Stromal cell of bone marrow (primary cell): Measurements from ENCODE around the gene DLK1.
A peak's percentile ranks its signal among the peaks of the same experiment; 100 is the strongest.

ENCODE experiments used
- DNase-seq: peaks from one replicate; pipeline ENCODE4 v3.0.0-alpha.2; 2012; ENCODE audit warnings: low read depth

Gene DLK1

GRCh38 chr14:100726550-100727085 lies at the start of gene DLK1:
DLK1 (plus strand) TSS chr14:100726892; CDS start chr14:100727069, 177 bp downstream.
- no peak for DNase-seq

GRCh38 chr14:100677152-100677551 lies 49.5 kb upstream of the DLK1 start:
- no peak for DNase-seq

DNA sequence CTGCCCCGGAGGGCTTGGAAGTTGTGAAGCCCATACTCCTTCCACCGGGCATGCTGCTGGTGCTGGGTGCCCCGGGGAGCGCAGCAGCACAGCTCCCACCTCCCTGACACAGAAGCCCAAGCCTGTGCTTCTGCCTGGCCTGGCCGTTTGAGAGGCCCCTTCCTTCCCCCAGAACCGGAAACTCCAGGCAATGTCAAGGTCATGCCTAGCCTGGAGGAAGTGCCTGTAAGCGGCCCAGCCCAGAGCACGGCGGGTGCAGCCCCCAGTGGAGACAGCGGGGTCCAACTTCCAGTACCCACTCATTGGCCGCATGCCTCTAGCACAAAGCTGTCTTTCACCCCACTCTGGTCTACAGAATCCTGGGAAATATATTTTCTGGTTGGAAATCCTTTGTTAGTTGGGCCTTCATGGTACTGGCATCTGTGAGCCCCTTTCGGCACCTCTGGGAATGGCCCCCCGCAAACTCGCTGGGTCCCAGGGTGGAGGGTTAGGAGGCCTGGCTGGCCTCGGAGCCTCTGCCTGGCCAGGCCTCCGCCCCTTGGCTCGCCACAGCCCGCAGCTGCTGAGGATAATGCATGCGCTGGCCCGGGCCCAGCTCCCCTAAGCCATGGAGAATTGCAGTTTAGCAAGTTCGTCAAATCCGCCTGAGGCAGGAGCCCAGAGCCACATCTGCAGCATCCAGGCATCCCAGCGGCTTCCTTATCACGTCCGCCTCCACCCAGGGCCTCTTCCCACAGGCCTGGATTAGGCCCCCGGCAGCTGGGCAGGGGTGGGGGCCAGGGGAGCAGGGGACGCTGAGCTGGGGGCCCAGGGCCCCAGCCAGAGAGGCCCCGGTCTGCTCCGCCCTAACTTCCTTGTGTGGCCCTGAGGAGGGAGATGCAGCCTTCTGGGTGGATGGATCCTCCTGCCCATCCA lies 48.9 kb upstream of the DLK1 start:
- no peak for DNase-seq

DNA sequence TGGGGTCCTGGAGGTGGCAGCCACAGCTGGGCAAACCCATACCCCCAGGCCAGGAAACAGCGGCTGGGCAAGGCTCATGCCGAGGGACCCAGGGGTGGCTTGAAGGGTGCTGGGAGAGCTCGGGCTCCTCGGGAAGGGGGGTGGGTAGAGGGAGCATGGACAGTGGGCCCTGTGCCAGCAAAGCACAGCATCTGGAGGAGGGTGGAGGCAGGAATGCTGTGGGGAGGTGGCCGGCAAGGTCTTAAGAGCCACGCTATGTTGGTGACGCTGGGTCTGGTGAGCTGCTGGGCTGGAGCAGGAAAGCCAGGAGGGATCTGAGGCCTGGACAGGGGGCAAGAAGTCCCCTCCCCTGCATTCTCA lies 48.2 kb upstream of the DLK1 start:
- DNase-seq, result no peak

GRCh38 chr14:100679153-100679552 lies 47.5 kb upstream of the DLK1 start:
- no peak for DNase-seq

DNA sequence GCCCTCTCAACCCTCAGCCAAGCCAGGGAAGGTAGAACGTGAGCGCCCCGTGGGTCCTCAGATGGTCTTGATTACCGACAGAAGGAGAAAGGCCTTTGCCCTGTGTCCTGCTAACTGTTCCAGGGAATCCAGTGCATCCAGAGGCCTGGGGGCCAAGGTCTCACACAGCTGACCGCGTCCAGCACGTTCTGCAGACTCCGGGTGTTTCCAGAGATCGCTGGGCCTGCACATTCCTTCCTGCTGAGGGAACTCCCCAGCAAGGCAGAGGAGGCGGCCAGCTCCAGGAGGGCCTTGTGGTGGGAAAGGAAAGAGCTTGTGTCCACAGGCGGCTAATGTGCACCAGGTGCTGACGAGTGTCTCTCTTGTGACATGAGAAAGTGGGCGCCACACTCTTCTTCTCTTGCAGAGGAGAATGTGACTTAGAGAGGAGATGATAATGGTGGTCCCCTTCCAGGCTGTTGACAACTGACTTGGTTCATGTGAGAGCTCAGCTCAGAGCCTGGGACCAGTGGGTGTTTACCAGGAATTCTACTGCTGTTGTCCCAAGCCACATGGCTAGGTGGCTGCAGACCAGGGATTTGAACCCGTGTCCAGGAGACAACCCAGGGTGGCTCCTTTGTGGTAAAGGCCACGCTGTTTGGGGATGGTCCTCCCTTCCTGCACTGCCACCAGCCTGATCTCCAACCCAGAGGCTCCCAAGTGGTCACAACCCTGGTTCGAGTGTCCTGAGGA lies 46.8 kb upstream of the DLK1 start:
- no peak for DNase-seq

GRCh38 chr14:100680439-100681051 lies 46.1 kb upstream of the DLK1 start:
- DNase-seq, result no peak

GRCh38 chr14:100681111-100681510 lies 45.6 kb upstream of the DLK1 start:
- DNase-seq, result no peak

- no peak for DNase-seq
These were observed 43.9 kb upstream of the DLK1 start for GRCh38 chr14:100682749-100683148.

- DNase-seq, result no peak
These were observed 43.1 kb upstream of the DLK1 start for GRCh38 chr14:100683578-100683977.

GRCh38 chr14:100684154-100684553 lies 42.5 kb upstream of the DLK1 start:
- DNase-seq, result no peak

DNA sequence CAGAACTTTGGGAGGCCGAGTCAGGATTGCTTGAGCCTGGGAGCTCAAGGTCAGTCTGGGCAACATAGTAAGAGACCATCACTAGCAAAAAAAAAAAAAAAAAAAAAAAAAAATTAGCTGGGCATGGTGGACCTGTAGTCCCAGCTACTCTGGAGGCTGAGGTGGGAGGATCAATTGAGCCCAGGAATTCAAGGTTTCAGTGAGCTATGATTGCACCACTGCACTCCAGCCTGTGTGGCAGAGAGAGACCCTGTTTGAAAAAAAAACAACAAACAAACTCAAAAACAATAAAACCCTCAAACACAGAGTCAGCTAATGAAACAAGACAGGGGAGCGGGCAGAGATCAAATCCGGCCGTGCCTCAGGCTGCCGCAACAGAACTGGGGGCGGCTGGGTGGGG lies 41.7 kb upstream of the DLK1 start:
- DNase-seq, result no peak

DNA sequence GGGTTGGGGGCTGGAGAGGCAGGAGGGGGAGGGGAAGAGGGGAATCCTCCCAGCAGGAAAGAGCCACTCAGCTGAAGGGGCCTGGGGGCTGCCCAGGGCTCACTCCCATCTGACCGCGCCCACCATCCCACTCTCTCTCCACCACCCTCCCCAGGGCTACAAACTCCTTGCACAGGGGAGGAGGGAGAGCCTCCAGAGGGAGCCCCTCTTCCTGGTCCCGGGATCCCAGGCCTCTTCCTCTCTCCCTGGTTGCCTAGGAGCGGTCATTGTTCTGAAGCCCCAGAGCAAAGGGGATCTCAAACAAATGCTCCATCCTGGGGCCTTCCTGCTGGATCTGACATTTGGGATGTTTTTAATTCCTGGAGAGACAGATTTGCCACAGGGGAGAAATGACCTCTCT lies 39.8 kb upstream of the DLK1 start:
- no peak for DNase-seq

GRCh38 chr14:100687386-100687785 lies 39.3 kb upstream of the DLK1 start:
- no peak for DNase-seq

DNA sequence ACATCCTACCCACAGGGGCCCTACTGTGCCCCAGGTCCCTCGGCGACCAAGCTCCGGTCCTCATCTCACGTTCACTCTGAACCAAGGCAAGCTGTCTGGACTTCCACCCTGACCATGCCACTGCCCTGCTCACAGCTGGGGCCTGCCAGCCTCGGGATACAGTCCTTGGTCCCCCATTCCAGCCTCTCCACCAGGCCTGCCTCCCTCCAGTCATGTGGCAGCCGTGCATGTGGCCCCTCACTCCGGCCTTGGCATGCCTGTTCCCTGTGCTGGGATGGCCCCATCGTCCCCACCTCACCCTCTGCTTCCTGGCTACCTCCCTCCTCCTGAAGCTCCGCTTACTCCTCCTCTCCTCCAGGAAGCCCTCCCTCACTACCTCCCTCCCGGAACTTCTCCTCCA lies 38.6 kb upstream of the DLK1 start:
- no peak for DNase-seq

DNA sequence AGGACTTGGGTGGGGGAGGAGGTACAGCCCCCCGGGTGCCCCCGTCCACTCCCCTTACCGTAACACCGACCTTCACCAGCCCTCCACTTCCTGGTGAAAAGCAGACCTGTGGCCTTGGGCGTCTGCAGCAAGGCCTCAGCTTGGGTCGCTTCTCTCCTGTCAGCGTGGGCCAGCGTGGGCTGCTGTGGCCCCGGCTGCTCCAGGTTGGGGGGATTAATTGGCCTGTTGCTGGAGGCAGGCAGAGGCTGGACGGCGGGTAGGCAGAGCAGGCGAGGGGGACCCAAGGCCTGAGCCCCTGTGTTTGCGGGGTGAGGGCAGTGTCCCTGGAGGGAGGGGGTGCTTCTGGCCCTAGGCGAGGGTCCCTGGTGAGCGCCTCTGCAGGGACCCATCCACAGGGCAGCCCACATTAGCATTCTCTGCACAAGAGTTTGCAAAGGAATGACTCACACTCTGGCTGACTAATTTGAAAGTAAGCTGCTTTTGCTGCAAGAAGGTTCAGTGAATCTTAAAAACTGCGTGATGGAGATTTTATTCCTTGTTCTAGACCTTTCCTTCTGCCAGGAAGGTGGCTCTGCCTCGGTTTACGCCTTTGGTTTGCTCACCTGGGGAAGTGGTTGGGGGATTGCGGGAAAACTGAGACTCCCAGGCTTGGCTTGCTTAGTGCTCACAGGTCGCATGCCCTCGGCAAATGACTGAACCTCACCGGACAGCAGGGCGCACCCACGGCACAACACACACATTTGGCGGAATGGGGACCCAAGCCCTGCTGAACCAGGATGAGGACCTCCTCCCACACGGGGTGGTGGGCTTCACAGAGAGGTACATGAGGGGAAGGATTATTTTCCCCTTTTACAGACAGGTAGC lies 37.9 kb upstream of the DLK1 start:
- DNase-seq, result peak; percentile 47

GRCh38 chr14:100690672-100691071 lies 36.0 kb upstream of the DLK1 start:
- DNase-seq, result no peak

DNA sequence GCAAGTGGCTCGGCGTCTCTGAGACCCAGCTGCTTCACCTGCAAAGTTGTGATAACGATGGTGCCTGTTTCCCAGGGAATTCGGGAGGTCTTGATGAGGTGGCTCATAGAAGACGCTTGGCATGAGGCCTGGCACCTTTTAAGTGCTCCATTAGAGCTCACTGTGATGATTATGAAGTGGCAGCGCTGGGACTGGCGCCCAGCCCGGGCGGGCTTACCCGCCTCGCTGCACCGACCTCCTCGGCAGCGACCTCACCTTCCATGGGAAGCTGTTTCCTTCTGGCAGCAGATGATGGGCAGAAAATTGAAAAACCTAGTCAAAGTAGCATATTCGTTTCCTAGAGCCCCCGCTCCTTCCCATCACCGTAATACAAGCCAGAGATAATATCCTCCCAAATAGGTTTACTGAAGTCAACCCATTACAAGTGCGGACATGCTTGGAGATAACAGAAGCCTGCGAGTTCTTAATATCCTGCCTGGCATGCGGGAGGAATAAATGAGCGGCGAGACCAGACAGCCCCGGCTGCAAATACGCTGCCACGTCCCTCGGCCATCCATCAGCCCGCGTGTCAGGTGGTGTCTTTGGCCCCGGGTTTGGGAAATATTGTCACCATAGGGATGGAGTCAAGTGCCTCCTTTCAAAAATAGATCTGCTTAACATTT lies 35.2 kb upstream of the DLK1 start:
- DNase-seq, result no peak

DNA sequence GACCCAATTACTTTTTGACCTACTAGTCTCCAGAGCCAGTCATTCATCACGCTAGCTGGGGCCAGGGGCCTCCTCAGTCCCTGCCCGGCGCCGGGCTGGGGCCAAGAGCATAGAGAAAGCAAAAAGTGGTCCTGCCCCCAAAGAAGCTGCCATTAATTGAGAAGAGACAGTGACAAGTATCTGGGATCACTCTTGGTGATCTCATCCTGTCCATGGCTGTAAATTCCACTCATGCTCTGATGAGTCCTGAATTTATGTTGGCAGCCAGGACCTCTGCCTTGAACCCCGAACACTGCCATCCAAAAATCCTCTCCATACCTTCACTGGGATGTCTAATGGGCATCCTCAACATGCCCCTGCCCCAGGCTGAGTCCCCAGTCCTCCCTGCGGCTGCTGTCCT lies 34.4 kb upstream of the DLK1 start:
- no peak for DNase-seq

DNA sequence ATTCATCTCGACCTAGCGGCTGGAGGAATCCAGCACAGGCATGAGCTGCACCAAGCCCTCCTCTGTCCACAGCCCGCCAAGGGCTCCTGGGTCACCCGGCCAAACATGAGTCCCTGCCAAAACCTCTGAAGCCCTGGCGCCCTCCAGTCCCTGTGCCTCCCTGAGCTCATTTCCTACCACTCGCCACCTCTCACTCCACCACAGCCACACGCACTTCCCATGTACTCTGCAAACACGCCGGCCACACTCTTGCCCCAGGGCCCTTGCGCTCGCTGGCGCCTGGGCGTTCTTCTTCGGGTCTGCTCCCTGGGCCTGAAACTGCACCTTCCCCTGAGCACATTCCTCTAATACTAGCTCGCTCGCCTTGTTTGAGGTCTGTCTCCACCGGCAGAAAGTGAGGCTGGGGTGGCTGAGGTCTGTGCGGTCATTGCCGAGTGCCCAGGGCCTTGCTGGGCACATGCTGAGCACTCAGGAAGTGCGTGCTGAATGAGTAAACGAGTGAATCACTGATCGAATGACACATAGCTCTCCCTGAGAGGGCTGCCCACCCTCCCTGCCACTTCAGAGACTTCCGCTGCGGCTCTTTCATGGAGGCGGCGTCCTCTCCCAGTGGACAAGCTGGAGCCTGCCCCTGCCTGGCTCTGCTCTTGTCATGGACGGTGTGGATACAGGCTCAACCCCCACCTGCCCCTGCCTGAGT lies 33.7 kb upstream of the DLK1 start:
- peak; percentile 74 for DNase-seq
